ENCODE data around the gene ARAF.

DNA sequence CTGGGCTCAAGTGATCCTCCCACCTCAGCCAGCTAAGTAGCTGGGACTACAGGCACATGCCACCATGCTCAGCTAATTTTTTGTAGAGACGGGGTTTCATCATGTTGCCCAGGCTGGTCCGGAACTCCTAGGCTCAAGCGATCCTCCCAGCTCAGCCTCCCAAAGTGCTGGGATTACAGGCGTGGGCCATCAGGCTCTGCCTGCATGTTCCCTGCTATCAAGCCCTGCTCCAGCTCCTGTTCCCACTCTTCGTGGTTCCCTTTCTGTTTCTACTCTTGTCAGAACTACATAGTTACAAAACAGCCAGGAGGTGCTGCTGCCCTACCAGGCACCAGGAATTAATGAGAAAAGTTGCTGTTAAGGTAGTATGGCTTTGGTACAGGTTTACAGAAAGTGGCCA, 30.0 kb downstream of the ARAF start:
- TF ChIP-seq POLR2AphosphoS5 (IDR thresholded peaks at IDR 0.05; ENCODE audit: low read depth, low read length) (no peak), POLR2A (IDR thresholded peaks at IDR 0.05; ENCODE audit: low read depth, low read length) (no peak), TAF1 (IDR thresholded peaks at IDR 0.05; ENCODE audit: borderline replicate concordance, low read depth, low read length) (no peak)

All from GM12892 (cell line).